Muscle layer of colon (tissue), 2 donors: Measurements from ENCODE around the gene UNC13C.
"Not testable (repeated sequence)": the region's sequence is repeated elsewhere in the genome, so short reads cannot be mapped to it uniquely, and the experiment has no call there.

Source experiments
- H3K27ac ChIP-seq: one replicate; pipeline ENCODE4 v1.7.0; 2013; ENCODE audit warnings: low read depth, mild to moderate bottlenecking, low read length, moderate library complexity
- H3K27me3 ChIP-seq, 2 donors: one replicate each; pipeline ENCODE4 v1.7.0; 2013; ENCODE audit warnings: low read length in 2 of 2, mild to moderate bottlenecking in 2 of 2; ENCODE audit not compliant: insufficient read depth in 2 of 2, control insufficient read depth in 1 of 2
- H3K36me3 ChIP-seq: one replicate; pipeline ENCODE4 v1.7.0; 2013; ENCODE audit warnings: mild to moderate bottlenecking, low read length; ENCODE audit not compliant: insufficient read depth
- H3K4me1 ChIP-seq: one replicate; pipeline ENCODE4 v1.7.0; 2013; ENCODE audit warnings: mild to moderate bottlenecking, low read length; ENCODE audit not compliant: insufficient read depth
- H3K4me3 ChIP-seq, 2 donors: one replicate each; pipeline ENCODE4 v1.7.0; 2013; ENCODE audit warnings: low read length in 2 of 2, low read depth in 1 of 2, mild to moderate bottlenecking in 1 of 2, moderate library complexity in 1 of 2
- H3K9ac ChIP-seq: one replicate; pipeline ENCODE4 v1.7.0; 2013; ENCODE audit warnings: low read length
- H3K9me3 ChIP-seq: one replicate; pipeline ENCODE4 v1.7.0; 2013; ENCODE audit warnings: mild to moderate bottlenecking, low read length
- donor health status: abdominal sarcoma.
- donor health status: Adenocarcinoma of cecum.

UNC13C gene

GRCh38 chr15:53978253-53978906 is at the start of gene UNC13C:
Gene UNC13C, plus strand, starts transcription at chr15:53978441. Its CDS starts 34,463 bp downstream, at chr15:54012904.
- Histone ChIP-seq H3K36me3 (no peaks in the 10 kb centered on the region), H3K9me3 (no peaks in the 10 kb centered on the region), H3K27me3 (no peaks in the 10 kb centered on the region), H3K27ac (peak within 1 kb of the TSS; percentile 9), H3K4me1 (no peaks in the 10 kb centered on the region), H3K9ac (no peak within 1 kb of the TSS), H3K4me3 (peak within 1 kb of the TSS; percentile 31 to 63)

GRCh38 chr15:53936137-53936536 is 42.1 kb upstream of the UNC13C start:
- Histone ChIP-seq H3K9me3 (no peaks in the 10 kb centered on the region), H3K36me3 (no peaks in the 10 kb centered on the region), H3K4me3 (no peak overlapping the region), H3K4me1 (peaks cover 12% of the 10 kb centered on the region), H3K27ac (no peak overlapping the region), H3K9ac (no peak overlapping the region), H3K27me3 (no peaks in the 10 kb centered on the region)

GRCh38 chr15:53937632-53938031 is 40.6 kb upstream of the UNC13C start:
- not testable (repeated sequence) for H3K27me3 ChIP-seq, H3K27ac ChIP-seq, H3K4me3 ChIP-seq, H3K36me3 ChIP-seq, H3K9me3 ChIP-seq, H3K9ac ChIP-seq
- H3K4me1 ChIP-seq = peaks cover 12% of the 10 kb centered on the region

- Histone ChIP-seq H3K9me3 (no peaks in the 10 kb centered on the region), H3K27ac (no peak overlapping the region), H3K36me3 (no peaks in the 10 kb centered on the region), H3K4me1 (no peaks in the 10 kb centered on the region), H3K4me3 (no peak overlapping the region), H3K27me3 (no peaks in the 10 kb centered on the region), H3K9ac (no peak overlapping the region)
Measured at GRCh38 chr15:53950572-53950971, 27.7 kb upstream of the UNC13C start.

GRCh38 chr15:53955396-53955795 is 22.8 kb upstream of the UNC13C start:
- Histone ChIP-seq H3K4me3 (no peak overlapping the region), H3K27me3 (no peaks in the 10 kb centered on the region), H3K4me1 (no peaks in the 10 kb centered on the region), H3K9ac (no peak overlapping the region), H3K36me3 (no peaks in the 10 kb centered on the region), H3K27ac (no peak overlapping the region), H3K9me3 (no peaks in the 10 kb centered on the region)

GRCh38 chr15:53962646-53963561 is 15.3 kb upstream of the UNC13C start:
- no peaks in the 10 kb centered on the region for H3K9me3 ChIP-seq
- H3K27ac ChIP-seq = no peak overlapping the region
- H3K4me1 ChIP-seq = no peaks in the 10 kb centered on the region
- no peaks in the 10 kb centered on the region for H3K27me3 ChIP-seq
- H3K4me3 ChIP-seq = no peak overlapping the region
- no peak overlapping the region for H3K9ac ChIP-seq
- no peaks in the 10 kb centered on the region for H3K36me3 ChIP-seq

GRCh38 chr15:53963801-53964200 is 14.4 kb upstream of the UNC13C start:
- Histone ChIP-seq H3K27ac (no peak overlapping the region), H3K4me3 (no peak overlapping the region), H3K9ac (no peak overlapping the region), H3K36me3 (no peaks in the 10 kb centered on the region), H3K9me3 (no peaks in the 10 kb centered on the region), H3K27me3 (no peaks in the 10 kb centered on the region), H3K4me1 (no peaks in the 10 kb centered on the region)

GRCh38 chr15:53974121-53974520 is 4.1 kb upstream of the UNC13C start:
- H3K27ac ChIP-seq = no peak overlapping the region
- no peaks in the 10 kb centered on the region for H3K9me3 ChIP-seq
- no peaks in the 10 kb centered on the region for H3K27me3 ChIP-seq
- H3K9ac ChIP-seq = no peak overlapping the region
- H3K4me3 ChIP-seq = no peak overlapping the region
- no peaks in the 10 kb centered on the region for H3K4me1 ChIP-seq
- no peaks in the 10 kb centered on the region for H3K36me3 ChIP-seq

- Histone ChIP-seq H3K27ac (no peak overlapping the region), H3K4me1 (no peaks in the 10 kb centered on the region), H3K9me3 (no peaks in the 10 kb centered on the region), H3K4me3 (no peak overlapping the region), H3K9ac (no peak overlapping the region), H3K36me3 (no peaks in the 10 kb centered on the region), H3K27me3 (no peaks in the 10 kb centered on the region)
Measured at GRCh38 chr15:53974813-53975212, 3.4 kb upstream of the UNC13C start.

GRCh38 chr15:53976844-53977392 is 1.3 kb upstream of the UNC13C start:
- H3K4me3 ChIP-seq = no peak overlapping the region
- H3K27me3 ChIP-seq = no peaks in the 10 kb centered on the region
- no peak overlapping the region for H3K27ac ChIP-seq
- no peak overlapping the region for H3K9ac ChIP-seq
- no peaks in the 10 kb centered on the region for H3K4me1 ChIP-seq
- H3K9me3 ChIP-seq = no peaks in the 10 kb centered on the region
- H3K36me3 ChIP-seq = no peaks in the 10 kb centered on the region

GRCh38 chr15:53979051-53979788 is 979 bp downstream of the UNC13C start:
- Histone ChIP-seq H3K27me3 (no peaks in the 10 kb centered on the region), H3K4me1 (no peaks in the 10 kb centered on the region), H3K27ac (no peak overlapping the region), H3K9me3 (no peaks in the 10 kb centered on the region), H3K4me3 (peak overlapping the region; percentile 31 to 63), H3K36me3 (no peaks in the 10 kb centered on the region), H3K9ac (no peak overlapping the region)
